Glutamatergic neuron (in vitro differentiated cells): ENCODE measurements around the gene MCF2. TPM values are rescaled to one million over a fixed set of nuclear protein-coding genes. Genes with fewer than 3 reads are reported as not detected.

Source experiments
- DNase-seq: peaks from one replicate; pipeline ENCODE4 v3.0.0; 2022
- H3K27ac Mint-ChIP-seq: one replicate; pipeline ENCODE4 v1.8.0; 2020; ENCODE audit warnings: mild to moderate bottlenecking, mixed read lengths, inconsistent platforms; ENCODE audit not compliant: unreplicated experiment
- H3K27me3 Mint-ChIP-seq: one replicate; pipeline ENCODE4 v1.8.0; 2020; ENCODE audit warnings: mild to moderate bottlenecking, moderate library complexity, mixed read lengths, inconsistent platforms; ENCODE audit not compliant: unreplicated experiment
- H3K36me3 Mint-ChIP-seq: one replicate; pipeline ENCODE4 v1.8.0; 2020; ENCODE audit warnings: mild to moderate bottlenecking, mixed read lengths, inconsistent platforms; ENCODE audit not compliant: unreplicated experiment
- H3K4me1 Mint-ChIP-seq: one replicate; pipeline ENCODE4 v1.8.0; 2020; ENCODE audit warnings: mild to moderate bottlenecking, low read depth, mixed read lengths, inconsistent platforms; ENCODE audit not compliant: unreplicated experiment
- H3K4me3 Mint-ChIP-seq: one replicate; pipeline ENCODE4 v1.8.0; 2020; ENCODE audit warnings: mild to moderate bottlenecking, mixed read lengths, inconsistent platforms; ENCODE audit not compliant: unreplicated experiment
- H3K9me3 Mint-ChIP-seq: one replicate; pipeline ENCODE4 v1.8.0; 2020; ENCODE audit warnings: mild to moderate bottlenecking, moderate library complexity, mixed read lengths, inconsistent platforms; ENCODE audit not compliant: unreplicated experiment
- CTCF ChIP-seq: fragments of 200-600 bp; sonication (generic); IDR thresholded peaks from one replicate; pipeline ENCODE4 v1.5.0; 2021; ENCODE audit not compliant: partially characterized antibody, unreplicated experiment
- total RNA-seq: library from RNA; stranded (reverse); fragmentation: NEBNext Ultra II Directional; extraction: Animal tissue kit (Norgen Biotek cat#: 25700); gene quantifications from one replicate; pipeline ENCODE4 v1.2.1, GENCODE V29; 2021; ENCODE audit not compliant: unreplicated experiment

MCF2 gene
- total RNA-seq, 1 donor from 2014 or later, result 1.2 TPM

DNA sequence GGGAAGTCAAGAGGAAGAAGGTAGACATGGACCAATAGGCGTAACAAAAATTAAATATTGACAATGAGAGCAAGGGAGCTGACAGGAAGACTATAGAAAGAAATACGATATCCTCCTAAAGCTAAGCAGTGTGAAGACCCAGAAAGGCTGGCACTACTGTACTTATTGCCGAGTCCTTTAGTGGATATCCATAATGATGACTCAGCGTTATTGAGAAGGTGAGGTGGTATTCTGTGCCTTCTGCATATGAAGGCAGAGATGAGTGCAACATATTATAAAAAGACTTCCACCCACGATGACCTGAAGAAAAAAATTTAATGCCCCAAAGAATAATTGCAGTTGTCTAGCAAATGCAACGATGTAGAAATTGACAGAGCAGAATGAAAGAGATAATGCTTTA, 13.0 kb upstream of the MCF2 start:
- H3K27me3 Mint-ChIP-seq, result peaks cover 3% of the 10 kb centered on the region
- no peaks in the 10 kb centered on the region for H3K36me3 Mint-ChIP-seq
- DNase-seq, result no peak
- H3K4me1 Mint-ChIP-seq, result no peaks in the 10 kb centered on the region
- no peaks in the 10 kb centered on the region for H3K9me3 Mint-ChIP-seq
- H3K27ac Mint-ChIP-seq, result no peak overlapping the region
- H3K4me3 Mint-ChIP-seq, result no peak overlapping the region
- TF ChIP-seq CTCF, result no peak

DNA sequence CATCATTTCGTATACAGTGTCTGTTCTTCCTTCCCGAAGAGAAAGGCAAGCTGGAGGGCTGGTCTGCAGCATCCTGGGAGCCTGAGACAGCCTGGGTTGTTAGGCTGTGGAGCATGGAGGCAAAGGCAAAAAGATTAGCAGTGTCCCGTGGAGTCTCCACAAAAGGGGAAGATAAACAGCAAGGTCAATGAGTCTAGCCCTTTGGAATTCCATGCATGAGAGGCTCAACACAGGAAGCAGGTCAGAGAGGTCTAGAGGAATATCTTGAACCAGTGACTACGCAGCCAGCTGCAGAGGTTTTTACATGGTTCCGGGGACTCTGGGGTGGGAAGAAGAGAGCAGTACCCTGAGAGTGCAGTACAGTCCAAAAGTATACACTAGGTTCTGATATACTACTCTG, 12.2 kb upstream of the MCF2 start:
- Mint-ChIP-seq H3K27me3 (peaks cover 3% of the 10 kb centered on the region), H3K9me3 (no peaks in the 10 kb centered on the region), H3K27ac (no peak overlapping the region), H3K4me1 (no peaks in the 10 kb centered on the region), H3K36me3 (no peaks in the 10 kb centered on the region), H3K4me3 (no peak overlapping the region)
- TF ChIP-seq CTCF, result no peak
- DNase-seq, result no peak

DNA sequence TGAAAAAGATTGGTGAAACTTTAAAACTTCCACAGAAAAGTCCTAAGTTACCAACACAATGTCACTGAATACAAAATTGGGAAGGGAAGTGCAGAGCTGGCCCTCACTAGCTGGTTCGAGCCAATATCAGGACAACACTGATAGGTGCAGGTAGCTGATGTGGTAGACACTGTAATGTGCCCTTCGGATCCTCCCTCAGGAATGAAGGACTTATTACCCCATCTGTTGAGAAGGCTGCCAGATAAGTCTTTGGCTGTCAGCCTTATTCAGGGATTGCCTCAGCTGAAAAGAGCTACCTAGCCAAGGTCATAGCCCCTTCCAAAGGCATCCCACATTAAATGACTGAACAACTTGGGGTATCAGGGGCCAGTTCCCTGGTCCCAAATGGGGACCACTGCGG, 5.3 kb downstream of the MCF2 start:
- no peaks in the 10 kb centered on the region for H3K36me3 Mint-ChIP-seq
- no peaks in the 10 kb centered on the region for H3K4me1 Mint-ChIP-seq
- no peak overlapping the region for H3K4me3 Mint-ChIP-seq
- no peaks in the 10 kb centered on the region for H3K27me3 Mint-ChIP-seq
- no peak for DNase-seq
- H3K27ac Mint-ChIP-seq, result no peak overlapping the region
- no peaks in the 10 kb centered on the region for H3K9me3 Mint-ChIP-seq
- no peak for TF ChIP-seq CTCF

DNA sequence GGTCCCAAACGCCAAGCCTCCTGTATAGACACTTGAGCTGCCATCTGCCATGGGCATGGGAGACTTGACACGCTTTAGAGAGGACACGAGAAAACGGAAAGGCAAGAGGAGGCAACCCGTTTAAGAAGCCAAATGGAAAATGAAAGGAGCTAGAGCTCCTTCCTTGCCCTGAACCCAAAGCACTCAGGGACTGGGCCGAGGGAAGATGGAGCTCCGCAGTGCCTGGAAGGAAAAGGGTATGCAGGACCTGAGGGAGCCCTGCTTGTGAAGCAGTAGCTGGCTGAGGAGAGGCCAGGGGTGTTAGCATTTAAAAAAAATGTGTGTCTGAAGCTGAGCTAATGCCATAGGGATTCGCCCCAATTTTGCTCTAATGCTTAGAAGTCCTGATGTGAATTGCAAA, 15.1 kb downstream of the MCF2 start:
- Mint-ChIP-seq H3K9me3 (peaks cover 3% of the 10 kb centered on the region), H3K36me3 (no peaks in the 10 kb centered on the region), H3K27me3 (no peaks in the 10 kb centered on the region), H3K4me3 (peak overlapping the region; percentile 55), H3K27ac (no peak overlapping the region), H3K4me1 (no peaks in the 10 kb centered on the region)
- no peak for DNase-seq
- no peak for TF ChIP-seq CTCF

DNA sequence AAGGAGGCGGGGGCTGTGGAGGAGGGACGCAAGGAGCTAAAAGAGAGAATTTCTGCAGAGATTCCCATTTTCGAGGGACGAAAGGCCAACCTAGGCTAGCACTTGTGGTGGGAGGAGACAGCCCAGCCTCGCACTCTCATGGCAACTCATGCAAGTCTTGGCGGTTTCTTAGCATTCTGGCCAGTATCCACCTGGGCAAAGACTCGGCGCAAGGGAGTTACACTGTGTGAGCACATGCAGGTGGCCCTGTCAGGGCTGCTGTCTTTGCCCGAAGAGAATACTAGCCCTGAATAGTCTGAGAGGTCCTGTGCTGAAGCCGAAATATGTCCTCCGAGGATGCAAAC, 15.5 kb downstream of the MCF2 start:
- no peak for TF ChIP-seq CTCF
- peak overlapping the region; percentile 55 for H3K4me3 Mint-ChIP-seq
- DNase-seq, result no peak

More for the DNA sequence above, 15.5 kb downstream of the MCF2 start:
- Mint-ChIP-seq H3K27me3 (no peaks in the 10 kb centered on the region), H3K9me3 (peaks cover 3% of the 10 kb centered on the region), H3K4me1 (no peaks in the 10 kb centered on the region), H3K36me3 (no peaks in the 10 kb centered on the region), H3K27ac (no peak overlapping the region)
